Measurements from ENCODE around the gene TANGO6.

DNA sequence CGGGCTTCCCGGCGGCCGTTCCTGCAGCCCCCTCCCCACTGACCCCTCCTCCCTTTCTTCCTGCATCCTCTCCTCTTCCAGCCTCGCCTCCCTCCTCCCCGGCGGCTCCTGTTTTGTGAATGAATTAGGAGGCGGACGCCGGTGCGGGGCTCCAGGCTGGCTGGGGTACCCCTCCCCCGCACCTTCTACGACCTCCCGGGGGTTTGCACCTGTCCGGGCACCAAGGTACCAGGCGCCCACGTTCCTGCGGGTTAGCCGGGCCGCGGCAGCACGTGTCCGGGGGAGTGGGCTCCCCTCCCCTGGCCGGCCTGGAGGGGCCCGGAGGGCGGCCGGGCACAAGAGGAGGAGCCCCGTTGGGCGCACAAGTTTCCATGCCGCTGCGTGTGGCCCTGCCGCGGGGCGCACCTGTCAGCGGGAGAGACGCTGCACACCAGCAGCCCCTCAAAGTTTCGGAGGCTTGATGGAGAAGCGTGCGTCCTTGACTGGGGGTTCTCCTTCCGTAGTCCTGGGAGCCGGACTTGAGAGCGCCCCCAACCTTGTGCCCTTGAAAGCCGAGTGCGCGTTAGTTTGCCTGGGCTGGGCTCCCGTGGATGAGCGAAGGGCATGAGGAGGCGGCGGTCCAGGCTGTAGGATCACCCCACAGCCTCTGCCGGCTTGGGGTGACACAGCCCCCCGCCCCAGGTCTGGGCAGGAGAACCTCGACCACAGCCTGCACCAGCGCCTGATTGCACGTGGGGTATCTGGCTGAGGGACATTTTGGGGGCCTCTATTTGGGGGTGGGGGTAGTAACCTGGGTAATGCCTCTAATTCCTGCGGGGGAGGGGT lies 263.4 kb downstream of the TANGO6 start:
- TF ChIP-seq POLR2A (IDR thresholded peaks at IDR 0.05; ENCODE audit: low read depth, low read length) (no peak), POLR2AphosphoS5 (IDR thresholded peaks at IDR 0.05; ENCODE audit: low read depth, low read length) (no peak), TAF1 (IDR thresholded peaks at IDR 0.05; ENCODE audit: borderline replicate concordance, low read depth, low read length) (no peak)

Data from GM12892 (cell line).